HepG2 (cell line): ENCODE results near the gene FAM83C. TPM values are rescaled to one million over a fixed set of nuclear protein-coding genes. Genes with fewer than 3 reads are reported as not detected.

ENCODE experiments used
- HNRNPUL1 ChIP-seq: fragments of 200-400 bp; formaldehyde crosslinking; IDR thresholded peaks from 2 replicates; pipeline ENCODE4 v1.6.1; 2017; ENCODE audit warnings: low read depth, mild to moderate bottlenecking, low read length, moderate library complexity
- HOXD1 ChIP-seq: sonication (generic); formaldehyde crosslinking; IDR thresholded peaks from 2 replicates; pipeline ENCODE4 v1.5.0; 2020; ENCODE audit warnings: missing genetic modification reagents
- JUN ChIP-seq: sonication (generic); formaldehyde crosslinking; IDR thresholded peaks from 2 replicates; pipeline ENCODE4 v1.4.0; 2020; ENCODE audit warnings: mild to moderate bottlenecking, missing genetic modification reagents
- MAZ ChIP-seq, 2 experiments: sonication (generic) in 1 of 2; formaldehyde crosslinking in 1 of 2; IDR thresholded peaks; 2 replicates each; pipeline versions ENCODE4 v1.5.0 to v1.6.1; 2012 to 2020; ENCODE audit warnings: low read depth in 2 of 2, mild to moderate bottlenecking in 2 of 2, borderline replicate concordance in 1 of 2, improper control_type of control experiment in 1 of 2, low read length in 1 of 2, missing genetic modification reagents in 1 of 2, moderate library complexity in 1 of 2
- NCOR1 ChIP-seq: fragments of 200-600 bp; sonication (generic); IDR thresholded peaks from 2 replicates; pipeline ENCODE4 v1.7.0; 2017; ENCODE audit warnings: antibody characterized with exemption, low read length, borderline replicate concordance
- PATZ1 ChIP-seq: sonication (generic); formaldehyde crosslinking; IDR thresholded peaks from 2 replicates; pipeline ENCODE4 v1.4.0; 2020; ENCODE audit warnings: missing genetic modification reagents
- PAX8 ChIP-seq: sonication (generic); formaldehyde crosslinking; IDR thresholded peaks from 2 replicates; pipeline ENCODE4 v1.8.0; 2022; ENCODE audit warnings: mild to moderate bottlenecking, missing genetic modification reagents, borderline replicate concordance
- PHF5A ChIP-seq: IDR thresholded peaks from one replicate; pipeline ENCODE4 v1.6.1; 2018; ENCODE audit warnings: low read depth, missing genetic modification reagents; ENCODE audit not compliant: unreplicated experiment
- PLSCR1 ChIP-seq: sonication (generic); formaldehyde crosslinking; IDR thresholded peaks from 2 replicates; pipeline ENCODE4 v1.5.0; 2020; ENCODE audit warnings: missing genetic modification reagents, mild to moderate bottlenecking, borderline replicate concordance
- RXRB ChIP-seq: IDR thresholded peaks from 2 replicates; pipeline ENCODE4 v1.6.1; 2016; ENCODE audit warnings: borderline replicate concordance, missing genetic modification reagents, missing compliant biosample characterization
- ZBTB7A ChIP-seq: sonication (generic); formaldehyde crosslinking; IDR thresholded peaks from 2 replicates; pipeline ENCODE4 v1.8.0; 2022; ENCODE audit warnings: mild to moderate bottlenecking, missing genetic modification reagents
- ZFP1 ChIP-seq: IDR thresholded peaks from 2 replicates; pipeline ENCODE4 v1.6.1; 2016
- ZMYM3 ChIP-seq: sonication (generic); formaldehyde crosslinking; IDR thresholded peaks from 2 replicates; pipeline ENCODE4 v1.5.1; 2020; ENCODE audit warnings: mild to moderate bottlenecking, missing genetic modification reagents
- ZMYM4 ChIP-seq: sonication (generic); formaldehyde crosslinking; IDR thresholded peaks from 2 replicates; pipeline ENCODE4 v1.8.1; 2023; ENCODE audit warnings: mild to moderate bottlenecking, missing genetic modification reagents
- ZNF124 ChIP-seq: sonication (generic); formaldehyde crosslinking; IDR thresholded peaks from 2 replicates; pipeline ENCODE4 v1.4.0; 2020; ENCODE audit warnings: missing genetic modification reagents
- ZNF142 ChIP-seq: sonication (generic); formaldehyde crosslinking; IDR thresholded peaks from 2 replicates; pipeline ENCODE4 v1.4.0; 2020; ENCODE audit warnings: missing genetic modification reagents
- ZNF496 ChIP-seq: sonication (generic); formaldehyde crosslinking; IDR thresholded peaks from 2 replicates; pipeline ENCODE4 v1.8.1; 2023; ENCODE audit warnings: mild to moderate bottlenecking, moderate library complexity, missing genetic modification reagents; ENCODE audit not compliant: insufficient replicate concordance
- ZNF674 ChIP-seq: sonication (generic); formaldehyde crosslinking; IDR thresholded peaks from 2 replicates; pipeline ENCODE4 v1.5.0; 2020; ENCODE audit warnings: low read depth, mild to moderate bottlenecking, missing genetic modification reagents
- ZNF703 ChIP-seq: sonication (generic); formaldehyde crosslinking; IDR thresholded peaks from 2 replicates; pipeline ENCODE4 v1.5.1; 2020; ENCODE audit warnings: missing genetic modification reagents, mild to moderate bottlenecking, moderate library complexity, borderline replicate concordance
- polyA plus RNA-seq, 8 experiments: library from polyadenylated mRNA; depleted of rRNA in 3 of 8; stranded (reverse) in 7 of 8; unstranded in 1 of 8; fragments of >200 nt; fragmentation: Illumina TruSeq in 4 of 8; extraction: Trizol in 4 of 8; gene quantifications; 2 replicates each; pipeline versions ENCODE4 v1.2.1 to v1.2.3, GENCODE V29; 2011 to 2016; ENCODE audit warnings: low read depth in 4 of 8, missing spikeins in 1 of 8, mixed read lengths in 1 of 8; ENCODE audit not compliant: insufficient read depth in 1 of 8
- total RNA-seq, 5 experiments: library from RNA; depleted of rRNA; stranded (reverse); fragments of >200 nt; fragmentation: Illumina TruSeq; extraction: Trizol; gene quantifications; 2 replicates each; pipeline ENCODE4 v1.2.3, GENCODE V29; 2016; ENCODE audit warnings: low read depth in 1 of 5

Gene FAM83C
- total and polyA plus RNA-seq, 2 of the 13 experiments (the other 11 are each of a cell fraction or from before 2014, with no cell fraction given): 0.04 TPM; not detected in 1

DNA sequence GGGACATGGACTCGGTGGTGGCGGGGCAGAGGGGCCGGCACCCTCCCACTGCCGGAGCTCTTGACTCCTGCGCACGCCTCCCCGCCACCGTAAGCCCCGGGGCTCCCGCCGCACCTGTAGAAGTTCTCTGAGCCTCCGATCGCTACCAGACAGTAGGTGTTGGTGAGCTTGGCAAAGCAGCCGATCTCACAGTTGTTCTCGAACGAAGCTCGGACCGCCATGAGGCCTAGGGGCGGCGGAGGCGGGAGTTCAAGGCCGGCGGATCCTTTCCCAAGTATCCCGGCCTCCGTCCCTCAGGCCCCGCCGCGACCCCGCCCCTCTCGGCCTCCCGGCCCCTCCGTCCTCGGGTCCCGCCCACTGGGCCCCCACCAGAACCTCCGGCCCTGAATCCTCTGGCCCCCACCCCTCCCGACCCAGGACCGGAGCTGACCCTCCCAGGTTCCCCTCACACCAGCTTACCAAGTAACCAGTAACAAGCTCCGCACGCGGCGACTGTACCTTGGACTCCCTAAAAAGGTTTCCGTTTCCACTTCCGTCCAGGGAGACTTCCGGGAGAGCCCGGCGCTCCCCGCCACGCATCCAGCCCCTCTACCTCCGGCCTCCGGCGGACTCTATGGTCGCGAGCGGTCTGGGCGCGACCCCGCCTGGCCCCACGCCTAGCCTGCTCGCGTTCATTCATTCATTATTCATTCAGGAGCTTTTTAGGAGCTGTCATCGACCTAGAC lies 7.8 kb downstream of the FAM83C start, which contains the start of gene EIF6 (continued):
- TF ChIP-seq ZNF142 (CRISPR knock-in tag) (no peak), ZNF124 (CRISPR knock-in tag) (peak; percentile 60), ZMYM3 (peak; percentile 59), MAZ (IDR thresholded peaks at IDR 0.05; ENCODE audit: borderline replicate concordance, low read depth, low read length) (peak; percentile 98), MAZ (CRISPR knock-in tag; IDR thresholded peaks at IDR 0.05; ENCODE audit: low read depth) (peak; percentile 91), NCOR1 (peak; percentile 95), ZFP1 (CRISPR knock-in tag) (peak; percentile 92), HOXD1 (no peak; the same call in 1 of the 2 replicates), PHF5A (no peak), PLSCR1 (CRISPR knock-in tag) (peak; percentile 79; the same call in 1 of the 2 replicates), ZNF703 (CRISPR knock-in tag) (peak; percentile 79), ZBTB7A (CRISPR knock-in tag) (peak; percentile 23), PAX8 (CRISPR knock-in tag) (no peak), RXRB (CRISPR knock-in tag) (peak; percentile 73), HNRNPUL1 (no peak), JUN (CRISPR knock-in tag) (no peak), ZNF674 (CRISPR knock-in tag) (no peak), ZMYM4 (CRISPR knock-in tag) (peak; percentile 87), PATZ1 (peak; percentile 99), ZNF496 (CRISPR knock-in tag) (no peak)
